Colonic mucosa (tissue), 4 donors: ENCODE results near the gene VAC14. TPM values are rescaled to one million over a fixed set of nuclear protein-coding genes. Genes with fewer than 3 reads are reported as not detected.

Source experiments
- DNase-seq: peaks from one replicate; pipeline ENCODE4 v3.0.0-alpha.2; 2020
- H3K27ac ChIP-seq: fragments of 200-600 bp; one replicate; pipeline ENCODE4 v1.8.0; 2021
- H3K27me3 ChIP-seq: fragments of 200-600 bp; one replicate; pipeline ENCODE4 v1.8.0; 2021
- H3K36me3 ChIP-seq: fragments of 200-600 bp; one replicate; pipeline ENCODE4 v1.8.0; 2021
- H3K4me1 ChIP-seq: fragments of 200-600 bp; one replicate; pipeline ENCODE4 v1.8.0; 2021; ENCODE audit warnings: mild to moderate bottlenecking
- H3K4me3 ChIP-seq: fragments of 200-600 bp; one replicate; pipeline ENCODE4 v1.8.0; 2021
- H3K9ac ChIP-seq, 2 donors: one replicate each; pipeline ENCODE4 v1.7.0; 2013; ENCODE audit warnings: control low read depth in 2 of 2, low read depth in 2 of 2, low read length in 2 of 2
- H3K9me3 ChIP-seq: fragments of 200-600 bp; one replicate; pipeline ENCODE4 v1.8.0; 2021
- intact Hi-C: fragments of 100-400 bp; cut with DNase I; formaldehyde crosslinking; loops from one replicate; pipeline ENCODE4 v1.14.1; 2022
- total RNA-seq, 2 donors: library from RNA; stranded (reverse); fragmentation: NEBNext Ultra II Directional in 1 of 2; extraction: Animal tissue kit (Norgen Biotek cat#: 25700) in 1 of 2; gene quantifications; one replicate each; pipeline ENCODE4 v1.2.1, GENCODE V29; 2021
- TF ChIP-seq, protein P1 (sequence below): fragments of 200-600 bp; IDR thresholded peaks from one replicate; pipeline ENCODE4 v1.8.0; 2022; ENCODE audit warnings: antibody characterized with exemption, mild to moderate bottlenecking
- donor health status: healthy.
- donor health status: DM: no; HTN: no; CAD: no.
- donor health status: DM: no; HTN: no; CAD: no.

VAC14 gene
- total RNA-seq, 2 donors from 2014 or later, result 20.7 to 41.8 TPM

GRCh38 chr16:70687671-70688245 is 113.2 kb downstream of the VAC14 start:
- H3K9ac ChIP-seq, result peak overlapping the region; percentile 17 to 34
- no peak for DNase-seq
- H3K36me3 ChIP-seq, result no peaks in the 10 kb centered on the region
- H3K9me3 ChIP-seq, result no peaks in the 10 kb centered on the region
- peaks cover 12% of the 10 kb centered on the region for H3K4me1 ChIP-seq
- no peaks in the 10 kb centered on the region for H3K27me3 ChIP-seq
- intact Hi-C loops, result no loop called here
- H3K4me3 ChIP-seq, result no peak overlapping the region
- TF ChIP-seq, protein P1, sequence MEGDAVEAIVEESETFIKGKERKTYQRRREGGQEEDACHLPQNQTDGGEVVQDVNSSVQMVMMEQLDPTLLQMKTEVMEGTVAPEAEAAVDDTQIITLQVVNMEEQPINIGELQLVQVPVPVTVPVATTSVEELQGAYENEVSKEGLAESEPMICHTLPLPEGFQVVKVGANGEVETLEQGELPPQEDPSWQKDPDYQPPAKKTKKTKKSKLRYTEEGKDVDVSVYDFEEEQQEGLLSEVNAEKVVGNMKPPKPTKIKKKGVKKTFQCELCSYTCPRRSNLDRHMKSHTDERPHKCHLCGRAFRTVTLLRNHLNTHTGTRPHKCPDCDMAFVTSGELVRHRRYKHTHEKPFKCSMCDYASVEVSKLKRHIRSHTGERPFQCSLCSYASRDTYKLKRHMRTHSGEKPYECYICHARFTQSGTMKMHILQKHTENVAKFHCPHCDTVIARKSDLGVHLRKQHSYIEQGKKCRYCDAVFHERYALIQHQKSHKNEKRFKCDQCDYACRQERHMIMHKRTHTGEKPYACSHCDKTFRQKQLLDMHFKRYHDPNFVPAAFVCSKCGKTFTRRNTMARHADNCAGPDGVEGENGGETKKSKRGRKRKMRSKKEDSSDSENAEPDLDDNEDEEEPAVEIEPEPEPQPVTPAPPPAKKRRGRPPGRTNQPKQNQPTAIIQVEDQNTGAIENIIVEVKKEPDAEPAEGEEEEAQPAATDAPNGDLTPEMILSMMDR, result no peak
- H3K27ac ChIP-seq, result peak overlapping the region; percentile 74

DNA sequence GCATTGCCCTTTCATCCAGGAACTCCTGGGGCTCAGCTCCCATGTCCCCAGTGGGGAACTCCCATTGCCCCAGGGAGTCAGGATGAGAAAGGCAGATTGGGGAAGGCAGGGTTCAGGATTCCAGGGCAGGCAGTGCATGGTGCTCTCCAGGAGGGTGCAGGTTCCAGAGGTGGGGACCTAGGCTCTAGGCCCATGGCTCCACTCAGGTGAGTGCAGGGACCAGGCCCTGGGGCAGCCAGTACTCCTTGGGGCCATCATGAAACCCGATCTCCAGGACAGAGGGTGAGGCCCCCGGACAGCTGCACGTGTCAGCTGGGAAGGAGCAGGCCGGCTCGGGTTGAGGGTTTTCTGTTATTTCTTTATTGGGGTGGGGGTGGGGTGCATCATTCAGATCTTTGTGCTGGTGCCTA is 113.9 kb downstream of the VAC14 start:
- peak overlapping the region in 1 of 2 donors; percentile 51 for H3K9ac ChIP-seq
- H3K27ac ChIP-seq, result peak overlapping the region; percentile 74
- peaks cover 12% of the 10 kb centered on the region for H3K4me1 ChIP-seq
- TF ChIP-seq, protein P1, result no peak
- no peak for DNase-seq
- no peak overlapping the region for H3K4me3 ChIP-seq
- intact Hi-C loops, result no loop called here
- H3K9me3 ChIP-seq, result no peaks in the 10 kb centered on the region
- H3K36me3 ChIP-seq, result no peaks in the 10 kb centered on the region
- no peaks in the 10 kb centered on the region for H3K27me3 ChIP-seq

DNA sequence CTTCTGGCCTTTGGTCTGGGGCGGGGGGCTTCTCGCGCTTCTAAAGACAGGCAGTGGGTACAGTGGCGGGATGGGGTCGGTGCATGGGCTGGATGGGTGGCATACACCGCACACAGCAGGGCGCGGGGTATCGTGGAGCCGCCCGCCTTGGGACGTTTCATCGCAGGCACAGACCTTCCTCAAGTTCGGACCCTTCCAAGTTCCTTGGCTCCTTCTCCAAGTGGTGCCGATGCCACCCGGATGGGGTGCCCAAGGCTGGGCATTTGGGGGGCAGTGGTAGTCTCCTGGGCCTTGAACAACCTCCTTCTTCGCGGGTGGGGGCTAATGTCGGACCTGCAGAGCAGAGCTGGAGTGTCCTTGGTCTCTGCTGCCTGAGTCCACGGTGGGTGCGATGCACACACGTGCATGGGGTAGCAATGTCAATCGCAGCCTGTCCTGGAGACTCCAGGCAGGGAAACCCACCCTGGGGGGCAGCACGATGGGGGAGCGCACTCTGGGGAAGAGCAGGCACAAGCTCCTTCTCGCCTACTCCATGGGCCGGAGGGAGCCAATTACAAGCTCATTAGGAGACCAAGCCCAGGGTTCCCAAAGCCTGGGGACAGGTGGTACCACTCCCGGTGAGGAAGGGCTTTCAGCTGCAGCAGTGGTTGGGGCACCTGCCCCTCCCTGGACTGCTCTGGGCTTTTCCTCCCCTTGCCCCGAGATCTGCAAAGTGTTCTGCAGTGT is 114.4 kb downstream of the VAC14 start:
- intact Hi-C loops, result no loop called here
- TF ChIP-seq, protein P1, result no peak
- Histone ChIP-seq H3K4me3 (peak overlapping the region; percentile 30), H3K36me3 (no peaks in the 10 kb centered on the region), H3K9me3 (no peaks in the 10 kb centered on the region), H3K4me1 (peaks cover 12% of the 10 kb centered on the region), H3K9ac (peak overlapping the region; percentile 51 to 60), H3K27ac (peak overlapping the region; percentile 44), H3K27me3 (no peaks in the 10 kb centered on the region)
- DNase-seq, result no peak

DNA sequence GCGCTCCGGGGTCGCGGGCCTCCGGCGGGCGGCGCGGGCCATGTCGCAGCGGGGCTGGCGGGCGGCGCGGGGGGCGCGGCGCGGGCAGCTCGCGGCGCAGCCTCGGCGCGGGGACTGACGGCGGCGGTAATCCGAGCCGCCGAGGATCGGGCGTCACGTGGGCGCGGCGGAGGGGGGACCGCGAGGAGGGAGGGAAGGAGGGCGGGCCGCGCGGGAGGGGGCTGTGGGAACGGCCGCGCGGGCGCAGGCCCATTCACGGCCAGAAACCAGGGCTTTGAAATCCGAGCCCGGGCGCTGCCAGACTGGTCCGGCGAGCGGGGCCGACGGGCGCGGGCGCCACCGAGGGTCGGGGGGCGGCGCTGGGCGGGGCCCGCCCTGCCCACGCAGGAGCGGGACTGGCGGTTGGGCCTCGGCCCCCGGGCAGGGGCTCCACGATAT is 115.0 kb downstream of the VAC14 start, which contains the start of gene MTSS2:
TSS of gene MTSS2 (minus strand) at position 116 of the 438 bp plus-strand sequence. CDS start 262 bp downstream, outside the sequence.
- Histone ChIP-seq H3K36me3 (no peaks in the 10 kb centered on the region), H3K4me1 (peaks cover 7% of the 10 kb centered on the region), H3K4me3 (peak within 1 kb of the TSS; percentile 50), H3K27me3 (no peaks in the 10 kb centered on the region), H3K27ac (peak within 1 kb of the TSS; percentile 44), H3K9me3 (no peaks in the 10 kb centered on the region), H3K9ac (peak within 1 kb of the TSS; percentile 66 to 74)
- DNase-seq, result peak; percentile 66
- intact Hi-C loops, result no loop called here
- TF ChIP-seq, protein P1, result no peak

GRCh38 chr16:70685061-70685937 is 115.7 kb downstream of the VAC14 start:
- peak overlapping the region; percentile 50 for H3K4me3 ChIP-seq
- peaks cover 2% of the 10 kb centered on the region for H3K4me1 ChIP-seq
- H3K36me3 ChIP-seq, result no peaks in the 10 kb centered on the region
- intact Hi-C loops, result no loop called here
- peak overlapping the region; percentile 66 to 74 for H3K9ac ChIP-seq
- H3K27ac ChIP-seq, result peak overlapping the region; percentile 36
- no peak for DNase-seq
- H3K9me3 ChIP-seq, result no peaks in the 10 kb centered on the region
- TF ChIP-seq, protein P1, result no peak
- no peaks in the 10 kb centered on the region for H3K27me3 ChIP-seq
